ENCODE measurements around the gene GPR89B. TPM values are rescaled to one million over a fixed set of nuclear protein-coding genes. Genes with fewer than 3 reads are reported as not detected.
"Not testable (repeated sequence)": the region's sequence is repeated elsewhere in the genome, so short reads cannot be mapped to it uniquely, and the experiment has no call there.

The GPR89B gene
- total and polyA plus RNA-seq, 2 donors (not counting 3 experiments of a cell fraction or from before 2014, with no cell fraction given) = 9.8 to 20.0 TPM

GRCh38 chr1:148013177-148014144 lies 85.2 kb downstream of the GPR89B start:
- H2AFZ ChIP-seq (ENCODE audit: low read depth, low read length); POLR2A ChIA-PET; H3K9me3 ChIP-seq (replicated peaks; ENCODE audit: control insufficient read depth, insufficient read depth, low read length); H4K20me1 ChIP-seq (replicated peaks; ENCODE audit: control insufficient read depth, extremely low read depth, insufficient read depth, low read length); BruUV-seq (replicated peaks); H3K9ac ChIP-seq (replicated peaks; ENCODE audit: extremely low read depth, insufficient read depth, low read length); FAIRE-seq; H3K36me3 ChIP-seq (ENCODE audit: control insufficient read depth in 2 of 2, extremely low read depth in 1 of 2, insufficient read depth in 2 of 2, low read length in 2 of 2); H3K79me2 ChIP-seq (ENCODE audit: control insufficient read depth, insufficient read depth, low read length); H3K4me2 ChIP-seq (ENCODE audit: insufficient read depth, low read length); H3K9me1 ChIP-seq (replicated peaks; ENCODE audit: control insufficient read depth, extremely low read depth, insufficient read depth, low read length); H3K4me3 ChIP-seq (replicated peaks in 1 of 3; ENCODE audit: insufficient read depth in 1 of 3, low read depth in 1 of 3, low read length in 3 of 3); intact Hi-C loops (cut with micrococcal nuclease); H3K4me1 ChIP-seq (ENCODE audit: control insufficient read depth, extremely low read depth, insufficient read depth, low read length); dilution Hi-C loops (cut with MboI; ENCODE audit: extremely low pct_ligation_motif_present, low sequenced_read_pairs); H3K27ac ChIP-seq (ENCODE audit: insufficient read depth, low read depth, low read length); CTCF ChIA-PET: not testable (repeated sequence)
- DNase-seq (ENCODE audit: low read depth, low spot score) = peak; percentile 0
- peaks cover 16 to 30% of the 10 kb centered on the region in 2 experiments for H3K27me3 ChIP-seq (ENCODE audit: control insufficient read depth in 2 of 2, insufficient read depth in 2 of 2, low read length in 2 of 2)
- TF ChIP-seq EZH2 (IDR thresholded peaks at IDR 0.05; ENCODE audit: borderline replicate concordance, low read depth, low read length, severe bottlenecking) = peak; percentile 74

GRCh38 chr1:148014289-148015200 lies 86.3 kb downstream of the GPR89B start:
- H3K4me2 ChIP-seq (ENCODE audit: insufficient read depth, low read length); BruUV-seq (replicated peaks): not testable (repeated sequence)

GRCh38 chr1:148024918-148025317 lies 96.7 kb downstream of the GPR89B start:
- H3K27me3 ChIP-seq (ENCODE audit: control insufficient read depth in 2 of 2, insufficient read depth in 2 of 2, low read length in 2 of 2); H4K20me1 ChIP-seq (replicated peaks; ENCODE audit: control insufficient read depth, extremely low read depth, insufficient read depth, low read length); intact Hi-C loops (cut with micrococcal nuclease); CTCF ChIA-PET; H3K27ac ChIP-seq (ENCODE audit: insufficient read depth, low read depth, low read length); H3K9me1 ChIP-seq (replicated peaks; ENCODE audit: control insufficient read depth, extremely low read depth, insufficient read depth, low read length); H3K4me1 ChIP-seq (ENCODE audit: control insufficient read depth, extremely low read depth, insufficient read depth, low read length); H3K4me3 ChIP-seq (replicated peaks in 1 of 3; ENCODE audit: insufficient read depth in 1 of 3, low read depth in 1 of 3, low read length in 3 of 3); H3K9me3 ChIP-seq (replicated peaks; ENCODE audit: control insufficient read depth, insufficient read depth, low read length); H2AFZ ChIP-seq (ENCODE audit: low read depth, low read length); H3K36me3 ChIP-seq (ENCODE audit: control insufficient read depth in 2 of 2, extremely low read depth in 1 of 2, insufficient read depth in 2 of 2, low read length in 2 of 2); H3K4me2 ChIP-seq (ENCODE audit: insufficient read depth, low read length); DNase-seq (ENCODE audit: low read depth, low spot score); POLR2A ChIA-PET; BruUV-seq (replicated peaks); dilution Hi-C loops (cut with MboI; ENCODE audit: extremely low pct_ligation_motif_present, low sequenced_read_pairs); FAIRE-seq; H3K9ac ChIP-seq (replicated peaks; ENCODE audit: extremely low read depth, insufficient read depth, low read length); H3K79me2 ChIP-seq (ENCODE audit: control insufficient read depth, insufficient read depth, low read length): not testable (repeated sequence)

More at GRCh38 chr1:148014289-148015200, 86.3 kb downstream of the GPR89B start:
- H3K79me2 ChIP-seq (ENCODE audit: control insufficient read depth, insufficient read depth, low read length); H3K4me1 ChIP-seq (ENCODE audit: control insufficient read depth, extremely low read depth, insufficient read depth, low read length); H3K36me3 ChIP-seq (ENCODE audit: control insufficient read depth in 2 of 2, extremely low read depth in 1 of 2, insufficient read depth in 2 of 2, low read length in 2 of 2); H3K4me3 ChIP-seq (replicated peaks in 1 of 3; ENCODE audit: insufficient read depth in 1 of 3, low read depth in 1 of 3, low read length in 3 of 3); H3K9me1 ChIP-seq (replicated peaks; ENCODE audit: control insufficient read depth, extremely low read depth, insufficient read depth, low read length); POLR2A ChIA-PET; H3K9me3 ChIP-seq (replicated peaks; ENCODE audit: control insufficient read depth, insufficient read depth, low read length); H4K20me1 ChIP-seq (replicated peaks; ENCODE audit: control insufficient read depth, extremely low read depth, insufficient read depth, low read length); DNase-seq (ENCODE audit: low read depth, low spot score); FAIRE-seq; intact Hi-C loops (cut with micrococcal nuclease); CTCF ChIA-PET; H3K27ac ChIP-seq (ENCODE audit: insufficient read depth, low read depth, low read length); H2AFZ ChIP-seq (ENCODE audit: low read depth, low read length); H3K9ac ChIP-seq (replicated peaks; ENCODE audit: extremely low read depth, insufficient read depth, low read length); dilution Hi-C loops (cut with MboI; ENCODE audit: extremely low pct_ligation_motif_present, low sequenced_read_pairs): not testable (repeated sequence)
- H3K27me3 ChIP-seq (ENCODE audit: control insufficient read depth in 2 of 2, insufficient read depth in 2 of 2, low read length in 2 of 2) = peaks cover 16 to 30% of the 10 kb centered on the region in 2 experiments

Data from endothelial cell of umbilical vein (primary cell).